Stimulated activated CD8-positive, alpha-beta memory T cell treated with anti-CD3 and anti-CD28 coated beads, Interleukin-15, amount 100 ng/mL, for 48 hours (primary cell): ENCODE results near the gene USP26.
"Not testable (repeated sequence)": the region's sequence is repeated elsewhere in the genome, so short reads cannot be mapped to it uniquely, and the experiment has no call there.

Source experiments
- DNase-seq, 2 donors: peaks; one replicate each; pipeline ENCODE4 v3.0.0-alpha.2; 2020; ENCODE audit warnings: low read depth in 2 of 2

The USP26 gene

GRCh38 chrX:133042260-133042659 lies 54.6 kb downstream of the USP26 start:
- DNase-seq, result no peak

- DNase-seq, result no peak
These were observed 63.9 kb downstream of the USP26 start for GRCh38 chrX:133033010-133033409.

GRCh38 chrX:133018229-133018628 lies 78.7 kb downstream of the USP26 start:
- DNase-seq, result no peak

GRCh38 chrX:133007458-133007857 lies 89.5 kb downstream of the USP26 start:
- DNase-seq, result no peak

GRCh38 chrX:133005616-133006015 lies 91.3 kb downstream of the USP26 start:
- no peak for DNase-seq

GRCh38 chrX:133005042-133005441 lies 91.9 kb downstream of the USP26 start:
- DNase-seq, result no peak

- no peak for DNase-seq
These were observed 97.7 kb downstream of the USP26 start for GRCh38 chrX:132999209-132999608.

- no peak for DNase-seq
These were observed 106.1 kb downstream of the USP26 start for GRCh38 chrX:132990835-132991234.

GRCh38 chrX:132986556-132986955 lies 110.4 kb downstream of the USP26 start:
- no peak for DNase-seq

GRCh38 chrX:132984058-132984650 lies 112.8 kb downstream of the USP26 start:
- no peak for DNase-seq

GRCh38 chrX:132983496-132983895 lies 113.4 kb downstream of the USP26 start:
- DNase-seq, result no peak

GRCh38 chrX:132980035-132980434 lies 116.9 kb downstream of the USP26 start:
- not testable (repeated sequence) for DNase-seq
